GM12891 (cell line): ENCODE data around the gene TDP1.

Experiments used
- PAX5 ChIP-seq: IDR thresholded peaks from 2 replicates; pipeline ENCODE4 v1.6.1; 2011; ENCODE audit warnings: low read length, moderate library complexity, mild to moderate bottlenecking; ENCODE audit not compliant: insufficient read depth, severe bottlenecking
- POLR2A ChIP-seq: IDR thresholded peaks from 2 replicates; pipeline ENCODE4 v1.6.1; 2011; ENCODE audit warnings: low read depth, low read length, control low read depth
- POLR2AphosphoS5 ChIP-seq: IDR thresholded peaks from 2 replicates; pipeline ENCODE4 v1.6.1; 2011; ENCODE audit warnings: low read depth, low read length, control low read depth
- POU2F2 ChIP-seq: IDR thresholded peaks from 2 replicates; pipeline ENCODE4 v1.6.1; 2011; ENCODE audit warnings: low read depth, mild to moderate bottlenecking, control low read depth, low read length, moderate library complexity
- TAF1 ChIP-seq: IDR thresholded peaks from 2 replicates; pipeline ENCODE4 v1.6.1; 2011; ENCODE audit warnings: low read depth, low read length, control low read depth

GRCh38 chr14:89908712-89909450, 46.8 kb upstream of the TDP1 start:
- TF ChIP-seq POLR2A (no peak), TAF1 (no peak), POU2F2 (no peak), POLR2AphosphoS5 (no peak), PAX5 (no peak)
